B cell (primary cell): ENCODE data around the gene TEP1. TPM values are rescaled to one million over a fixed set of nuclear protein-coding genes. Genes with fewer than 3 reads are reported as not detected.

Experiments
- ATAC-seq: fragments of 200-7000 bp; cut with Tn5 transposase; one replicate; pipeline ENCODE4 v1.10.0; 2021; ENCODE audit warnings: low read depth, mild to moderate bottlenecking, moderate number of reproducible peaks, moderate library complexity
- CTCF ChIA-PET: fragments of 350-600 bp; sonication (Branson Sonifier 250); formaldehyde crosslinking; loops from one replicate; lab custom pipeline; 2021; ENCODE audit warnings: antibody characterized with exemption, inconsistent platforms; lab: Charles Lee
- POLR2A ChIA-PET: fragments of 350-600 bp; sonication (Branson Sonifier 250); formaldehyde crosslinking; loops from one replicate; lab custom pipeline; 2021; ENCODE audit warnings: antibody characterized with exemption; lab: Charles Lee
- DNase-seq: peaks from one replicate; pipeline ENCODE4 v3.0.0; 2013
- H2AFZ ChIP-seq: 2 replicates; pipeline ENCODE4 v1.6.1; 2012; ENCODE audit warnings: mild to moderate bottlenecking, low read depth, low read length; ENCODE audit not compliant: insufficient read depth, poor library complexity, severe bottlenecking
- H3K27ac ChIP-seq, 2 donors: 1 replicate in 1 of 2; 2 replicates in 1 of 2; pipeline ENCODE4 v1.5.1; 2012 to 2013; ENCODE audit warnings: low read length in 2 of 2, mild to moderate bottlenecking in 2 of 2, moderate library complexity in 1 of 2
- H3K27me3 ChIP-seq, 4 experiments: fragments of 200-600 bp in 1 of 4; sonication (generic) in 1 of 4; replicated peaks in 1 of 4; 1 replicate in 2 of 4; 2 replicates in 2 of 4; pipeline versions ENCODE4 v1.6.1 to v1.7.0; 2013 to 2016; ENCODE audit warnings: low read length in 3 of 4, mild to moderate bottlenecking in 2 of 4, mixed read lengths in 1 of 4, moderate library complexity in 1 of 4; ENCODE audit not compliant: insufficient read depth in 4 of 4, control insufficient read depth in 3 of 4; ENCODE audit errors: control extremely low read depth in 1 of 4
- H3K36me3 ChIP-seq, 2 experiments: replicated peaks in 1 of 2; 1 replicate in 1 of 2; 2 replicates in 1 of 2; pipeline versions ENCODE4 v1.6.1 to v1.7.1; 2013; ENCODE audit warnings: low read length in 1 of 2; ENCODE audit not compliant: insufficient read depth in 2 of 2, control insufficient read depth in 1 of 2; ENCODE audit errors: control extremely low read depth in 1 of 2, extremely low read depth in 1 of 2
- H3K4me1 ChIP-seq, 2 donors: fragments of 200-600 bp in 1 of 2; sonication (generic) in 1 of 2; 1 replicate in 1 of 2; 2 replicates in 1 of 2; pipeline versions ENCODE4 v1.5.1 to v1.6.1; 2013 to 2017; ENCODE audit warnings: low read length in 2 of 2; ENCODE audit not compliant: control insufficient read depth in 2 of 2, insufficient read depth in 2 of 2
- H3K4me2 ChIP-seq: replicated peaks from 2 replicates; pipeline ENCODE3; 2012; ENCODE audit warnings: mild to moderate bottlenecking, low read depth, low read length; ENCODE audit not compliant: poor library complexity, severe bottlenecking
- H3K4me3 ChIP-seq, 5 experiments: fragments of 200-600 bp in 1 of 5; sonication (generic) in 1 of 5; 1 replicate in 3 of 5; 2 replicates in 2 of 5; pipeline versions ENCODE4 v1.5.1 to v1.7.0; 2011 to 2016; ENCODE audit warnings: low read length in 4 of 5, mild to moderate bottlenecking in 4 of 5, low read depth in 2 of 5, control low read depth in 1 of 5, moderate library complexity in 1 of 5; ENCODE audit not compliant: insufficient read depth in 1 of 5; ENCODE audit errors: control extremely low read depth in 1 of 5, extremely low read depth in 1 of 5
- H3K79me2 ChIP-seq: fragments of 200-600 bp; sonication (generic); one replicate; pipeline ENCODE4 v1.6.0; 2016; ENCODE audit warnings: low read length; ENCODE audit not compliant: control insufficient read depth, insufficient read depth
- H3K9ac ChIP-seq: fragments of 200-600 bp; sonication (generic); 2 replicates; pipeline ENCODE4 v1.6.1; 2017; ENCODE audit warnings: mild to moderate bottlenecking, low read length, moderate library complexity
- H3K9me3 ChIP-seq, 3 donors: one replicate each; pipeline versions ENCODE4 v1.6.1 to v1.7.1; 2013; ENCODE audit warnings: low read length in 2 of 3; ENCODE audit not compliant: control insufficient read depth in 2 of 3, insufficient read depth in 1 of 3; ENCODE audit errors: control extremely low read depth in 1 of 3
- H4K20me1 ChIP-seq: 2 replicates; pipeline ENCODE4 v1.6.0; 2012; ENCODE audit warnings: mild to moderate bottlenecking, low read length; ENCODE audit not compliant: insufficient read depth, control insufficient read depth, poor library complexity, severe bottlenecking
- H3K27ac Mint-ChIP-seq: one replicate; pipeline ENCODE4 v1.8.0; 2021; ENCODE audit warnings: mixed read lengths
- H3K27me3 Mint-ChIP-seq: one replicate; pipeline ENCODE4 v1.8.0; 2021; ENCODE audit warnings: mixed read lengths
- H3K4me1 Mint-ChIP-seq: one replicate; pipeline ENCODE4 v1.8.0; 2021; ENCODE audit warnings: mixed read lengths
- H3K4me3 Mint-ChIP-seq: one replicate; pipeline ENCODE4 v1.8.0; 2021; ENCODE audit warnings: mixed read lengths
- H3K9me3 Mint-ChIP-seq: one replicate; pipeline ENCODE4 v1.8.0; 2022; ENCODE audit warnings: mixed read lengths; ENCODE audit not compliant: insufficient read depth
- CTCF ChIP-seq: fragments of 200-600 bp; IDR thresholded peaks from one replicate; pipeline ENCODE4 v1.8.0; 2022; ENCODE audit warnings: antibody characterized with exemption, mild to moderate bottlenecking
- EZH2 ChIP-seq: IDR thresholded peaks from 2 replicates; pipeline ENCODE4 v1.6.1; 2012; ENCODE audit warnings: borderline replicate concordance, low read depth, mild to moderate bottlenecking, moderate library complexity, low read length; ENCODE audit not compliant: insufficient read depth, poor library complexity, severe bottlenecking
- WGBS: methylation state at CpG from one replicate; pipeline ENCODE4 v1.1.5; 2013; ENCODE audit warnings: missing lambda C conversion rate; ENCODE audit not compliant: insufficient coverage; 5-methylcytosine and 5-hydroxymethylcytosine counted together
- intact Hi-C: fragments of 100-400 bp; cut with micrococcal nuclease; formaldehyde crosslinking; loops from one replicate; pipeline ENCODE4 v1.10.0; 2022
- polyA plus RNA-seq: library from polyadenylated mRNA; depleted of rRNA; stranded (reverse); fragments of >200 nt; gene quantifications from 2 replicates; pipeline ENCODE4 v1.2.3, GENCODE V29; 2012
- total RNA-seq, 2 donors: library from RNA; stranded (reverse); fragments of 120-200 nt in 1 of 2; gene quantifications; 1 replicate in 1 of 2; 2 replicates in 1 of 2; pipeline versions ENCODE4 v1.2.3 to v1.2.4, GENCODE V29; 2013 to 2022

TEP1 gene
- total and polyA plus RNA-seq, 2 donors (not counting 1 experiment from before 2014, with no cell fraction given): 69.9 to 123 TPM

DNA sequence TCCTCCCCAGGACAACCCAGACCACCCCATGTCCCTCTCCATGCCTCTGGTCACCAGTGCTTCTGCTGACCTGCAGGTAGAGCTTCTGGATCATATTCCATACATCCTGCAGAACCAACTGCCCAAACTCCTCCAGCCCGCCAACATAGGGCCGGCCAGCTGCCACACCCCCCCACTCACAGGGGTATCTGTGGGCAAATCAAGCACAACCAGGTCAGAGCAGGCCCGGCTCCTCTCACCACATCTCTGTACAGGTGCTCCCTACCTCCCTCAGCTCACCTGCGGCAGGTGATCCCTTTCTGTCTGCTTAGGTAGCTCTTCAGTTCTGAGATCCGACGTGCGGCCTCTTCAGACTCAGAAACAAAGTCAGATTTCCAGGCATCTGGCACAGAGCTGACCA is 29.0 kb downstream of the TEP1 start:
- Histone ChIP-seq H3K9me3 (no peaks in the 10 kb centered on the region), H3K79me2 (peaks cover 5% of the 10 kb centered on the region), H3K4me1 (peaks cover 0 to 8% of the 10 kb centered on the region in 2 donors), H2AFZ (no peak overlapping the region), H4K20me1 (peaks cover 10% of the 10 kb centered on the region), H3K36me3 (peaks cover 28 to 96% of the 10 kb centered on the region in 2 experiments), H3K27ac (no peak overlapping the region), H3K4me2 (no peak overlapping the region), H3K4me3 (no peak overlapping the region), H3K9ac (no peak overlapping the region), H3K27me3 (no peaks in the 10 kb centered on the region)
- Mint-ChIP-seq H3K4me1 (peaks cover 6% of the 10 kb centered on the region), H3K27ac (no peak overlapping the region), H3K27me3 (no peaks in the 10 kb centered on the region), H3K4me3 (no peak overlapping the region), H3K9me3 (no peaks in the 10 kb centered on the region)
- 84% methylated on average over 7 of the region's 7 CpGs for WGBS
- intact Hi-C loops: no loop called here
- POLR2A ChIA-PET: no interaction called here
- no peak for DNase-seq
- TF ChIP-seq CTCF: no peak
- TF ChIP-seq EZH2: no peak
- CTCF ChIA-PET: interaction anchor here (0.9 to 1.2 kb wide), 2 partner anchors 9 to 55 kb away, joined by 3 to 4 read pairs; no protein-coding TSS in a partner anchor
- ATAC-seq: no peak

- ChIA-PET POLR2A (no interaction called here), CTCF (interaction anchor here (1.2 kb wide), 1 partner anchor 54 kb away, joined by 3 read pairs; no protein-coding TSS in a partner anchor)
- Histone ChIP-seq H3K4me3 (no peak overlapping the region), H3K36me3 (peaks cover 24 to 97% of the 10 kb centered on the region in 2 experiments), H2AFZ (no peak overlapping the region), H3K4me2 (no peak overlapping the region), H3K79me2 (peaks cover 5% of the 10 kb centered on the region), H3K27me3 (no peaks in the 10 kb centered on the region), H4K20me1 (peaks cover 10% of the 10 kb centered on the region), H3K9me3 (no peaks in the 10 kb centered on the region), H3K27ac (no peak overlapping the region), H3K9ac (no peak overlapping the region), H3K4me1 (peaks cover 0 to 8% of the 10 kb centered on the region in 2 donors)
- Mint-ChIP-seq H3K27me3 (no peaks in the 10 kb centered on the region), H3K4me3 (no peak overlapping the region), H3K9me3 (no peaks in the 10 kb centered on the region), H3K4me1 (peaks cover 6% of the 10 kb centered on the region), H3K27ac (no peak overlapping the region)
- intact Hi-C loops: no loop called here
- 97% methylated on average over 5 of the region's 5 CpGs for WGBS
- DNase-seq (no peak), ATAC-seq (no peak)
- TF ChIP-seq CTCF: no peak
- no peak for TF ChIP-seq EZH2
Observed at GRCh38 chr14:20383636-20384035, 29.7 kb downstream of the TEP1 start.
